Smooth muscle cell (in vitro differentiated cells): ENCODE results near the gene RHOG. TPM values are rescaled to one million over a fixed set of nuclear protein-coding genes. Genes with fewer than 3 reads are reported as not detected.
"Not testable (repeated sequence)": the region's sequence is repeated elsewhere in the genome, so short reads cannot be mapped to it uniquely, and the experiment has no call there.

Experiments used
- DNase-seq: peaks from one replicate; lab custom pipeline; 2025; ENCODE audit not compliant: unreplicated experiment; lab: John Stamatoyannopoulos, UW
- H2AFZ ChIP-seq: fragments of 200-600 bp; sonication (generic); 2 replicates; pipeline ENCODE4 v1.6.0; 2016; ENCODE audit warnings: antibody characterized with exemption, low read depth, mild to moderate bottlenecking
- H3F3A ChIP-seq: fragments of 200-600 bp; sonication (generic); 2 replicates; pipeline ENCODE4 v1.6.0; 2017; ENCODE audit warnings: antibody characterized with exemption, low read depth
- H3K27ac ChIP-seq: fragments of 200-600 bp; sonication (generic); 2 replicates; pipeline ENCODE4 v1.5.1; 2016; ENCODE audit warnings: low read depth, mild to moderate bottlenecking
- H3K27me3 ChIP-seq: fragments of 200-600 bp; sonication (generic); 2 replicates; pipeline ENCODE4 v1.6.1; 2016; ENCODE audit warnings: low read depth, mild to moderate bottlenecking
- H3K36me3 ChIP-seq: fragments of 200-600 bp; sonication (generic); 2 replicates; pipeline ENCODE4 v1.5.1; 2016; ENCODE audit warnings: low read depth
- H3K4me1 ChIP-seq: fragments of 200-600 bp; sonication (generic); 2 replicates; pipeline ENCODE4 v1.5.1; 2016; ENCODE audit warnings: low read depth
- H3K4me2 ChIP-seq: fragments of 200-600 bp; sonication (generic); 2 replicates; pipeline ENCODE4 v1.6.0; 2016; ENCODE audit warnings: mild to moderate bottlenecking
- H3K4me3 ChIP-seq: fragments of 200-600 bp; sonication (generic); 2 replicates; pipeline ENCODE4 v1.5.1; 2016; ENCODE audit warnings: mild to moderate bottlenecking
- H3K79me2 ChIP-seq: fragments of 200-600 bp; sonication (generic); 2 replicates; pipeline ENCODE4 v1.6.0; 2016; ENCODE audit warnings: low read depth, mild to moderate bottlenecking
- H3K9ac ChIP-seq: fragments of 200-600 bp; sonication (generic); 2 replicates; pipeline ENCODE4 v1.6.0; 2016; ENCODE audit warnings: low read depth
- H3K9me3 ChIP-seq: fragments of 200-600 bp; sonication (generic); replicated peaks from 2 replicates; pipeline ENCODE4 v1.5.1; 2016; ENCODE audit warnings: low read depth
- H4K20me1 ChIP-seq: fragments of 200-600 bp; sonication (generic); 2 replicates; pipeline ENCODE4 v1.6.0; 2016; ENCODE audit warnings: low read depth
- whole genome bisulfite sequencing: methylation state at CpG from one replicate; pipeline ENCODE4 v1.1.7; 2016; ENCODE audit warnings: low lambda C conversion rate; 5-methylcytosine and 5-hydroxymethylcytosine counted together
- polyA plus RNA-seq: library from polyadenylated mRNA; unstranded; fragments of >200 nt; fragmentation: Nextera tagmentation; extraction: Ambion mirVana; gene quantifications from 2 replicates; pipeline ENCODE4 v1.2.1, GENCODE V29; 2016
- total RNA-seq: library from RNA; depleted of rRNA; stranded (reverse); fragments of >200 nt; gene quantifications from 2 replicates; pipeline ENCODE4 v1.2.3, GENCODE V29; 2014
- TF ChIP-seq, protein P1 (sequence below): fragments of 200-600 bp; sonication (generic); IDR thresholded peaks from 2 replicates; pipeline ENCODE4 v1.5.1; 2017; ENCODE audit warnings: borderline replicate concordance, mild to moderate bottlenecking, antibody characterized with exemption; ENCODE audit not compliant: insufficient read depth, poor library complexity, severe bottlenecking

The RHOG gene
- total and polyA plus RNA-seq, 2 experiments from 2014 or later = 20.2 to 32.7 TPM

DNA sequence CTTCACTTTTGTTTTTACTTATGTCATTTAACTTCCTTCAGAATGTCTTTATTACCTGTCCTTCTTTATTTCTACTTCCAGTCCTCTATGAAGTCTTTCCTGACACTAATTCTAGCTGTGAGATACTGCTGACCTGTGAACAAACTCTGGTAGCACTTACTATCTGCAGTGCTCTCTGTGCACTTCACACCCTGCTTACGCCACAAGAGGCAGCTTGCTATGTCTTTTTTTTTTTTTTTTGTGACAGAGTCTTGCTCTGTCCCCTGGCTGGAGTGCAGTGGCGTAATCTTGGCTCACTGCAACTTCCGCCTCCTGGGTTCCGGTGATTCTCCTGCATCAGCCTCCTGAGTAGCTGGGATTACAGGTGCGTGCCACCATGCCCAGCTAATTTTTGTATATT, 25.4 kb upstream of the RHOG start:
- H3K36me3 ChIP-seq = no peaks in the 10 kb centered on the region
- no peak for DNase-seq
- peak overlapping the region; percentile 49 for H3K27ac ChIP-seq
- H2AFZ ChIP-seq = no peak overlapping the region
- 83% methylated on average over 5 of the region's 5 CpGs for WGBS
- peaks cover 13% of the 10 kb centered on the region for H3K4me1 ChIP-seq
- peaks cover 74% of the 10 kb centered on the region for H3K79me2 ChIP-seq
- no peak overlapping the region for H3K4me3 ChIP-seq
- no peaks in the 10 kb centered on the region for H3K27me3 ChIP-seq
- H4K20me1 ChIP-seq = peaks cover 40% of the 10 kb centered on the region
- H3K9me3 ChIP-seq = no peaks in the 10 kb centered on the region
- H3K4me2 ChIP-seq = peak overlapping the region; percentile 46
- H3F3A ChIP-seq = peaks cover 3% of the 10 kb centered on the region
- H3K9ac ChIP-seq = peak overlapping the region; percentile 34
- TF ChIP-seq, protein P1, sequence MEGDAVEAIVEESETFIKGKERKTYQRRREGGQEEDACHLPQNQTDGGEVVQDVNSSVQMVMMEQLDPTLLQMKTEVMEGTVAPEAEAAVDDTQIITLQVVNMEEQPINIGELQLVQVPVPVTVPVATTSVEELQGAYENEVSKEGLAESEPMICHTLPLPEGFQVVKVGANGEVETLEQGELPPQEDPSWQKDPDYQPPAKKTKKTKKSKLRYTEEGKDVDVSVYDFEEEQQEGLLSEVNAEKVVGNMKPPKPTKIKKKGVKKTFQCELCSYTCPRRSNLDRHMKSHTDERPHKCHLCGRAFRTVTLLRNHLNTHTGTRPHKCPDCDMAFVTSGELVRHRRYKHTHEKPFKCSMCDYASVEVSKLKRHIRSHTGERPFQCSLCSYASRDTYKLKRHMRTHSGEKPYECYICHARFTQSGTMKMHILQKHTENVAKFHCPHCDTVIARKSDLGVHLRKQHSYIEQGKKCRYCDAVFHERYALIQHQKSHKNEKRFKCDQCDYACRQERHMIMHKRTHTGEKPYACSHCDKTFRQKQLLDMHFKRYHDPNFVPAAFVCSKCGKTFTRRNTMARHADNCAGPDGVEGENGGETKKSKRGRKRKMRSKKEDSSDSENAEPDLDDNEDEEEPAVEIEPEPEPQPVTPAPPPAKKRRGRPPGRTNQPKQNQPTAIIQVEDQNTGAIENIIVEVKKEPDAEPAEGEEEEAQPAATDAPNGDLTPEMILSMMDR = no peak

DNA sequence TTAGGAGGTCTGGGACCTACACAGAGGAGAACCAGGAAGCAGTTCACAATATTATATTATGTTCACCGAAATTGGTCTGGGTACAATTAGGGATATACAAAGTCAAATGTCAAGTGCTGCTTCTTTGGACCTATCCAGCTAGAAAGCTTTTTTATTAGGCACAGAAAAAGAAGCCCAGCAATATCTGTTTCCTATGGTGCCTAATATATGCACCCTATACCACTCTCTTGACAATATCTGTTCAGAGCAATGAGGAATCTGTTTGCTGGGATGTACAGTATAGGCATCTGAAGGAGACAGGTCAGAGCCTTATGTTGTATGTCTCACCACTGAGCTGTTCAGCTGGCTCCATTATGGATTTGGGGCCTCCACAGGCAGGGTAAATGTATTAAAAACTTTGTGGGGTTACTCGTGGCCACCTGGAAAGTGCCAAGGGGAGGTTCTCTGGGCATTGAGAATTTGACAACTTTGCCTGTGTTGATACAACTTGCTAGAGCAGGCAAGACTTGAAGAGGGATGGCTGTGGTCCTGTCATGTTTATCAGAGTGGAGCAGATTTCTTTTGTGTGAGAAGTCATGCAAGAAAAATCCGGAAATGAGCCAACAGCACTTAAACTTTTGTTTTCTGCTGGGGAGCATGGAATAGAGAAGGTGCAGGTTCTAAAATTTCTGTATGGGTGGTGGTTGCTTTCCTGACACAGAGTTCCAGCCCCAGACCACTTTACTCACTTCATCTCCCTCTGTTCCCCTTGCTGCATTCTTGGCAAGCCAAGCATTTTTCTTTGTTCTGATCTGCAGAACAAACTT, 24.8 kb upstream of the RHOG start:
- Histone ChIP-seq H3K4me3 (no peak overlapping the region), H3K9me3 (no peaks in the 10 kb centered on the region), H3K9ac (peak overlapping the region; percentile 34), H4K20me1 (peaks cover 41% of the 10 kb centered on the region), H3K4me1 (peaks cover 13% of the 10 kb centered on the region), H2AFZ (no peak overlapping the region), H3K79me2 (peaks cover 74% of the 10 kb centered on the region), H3K27ac (peak overlapping the region; percentile 49), H3K27me3 (no peaks in the 10 kb centered on the region), H3K4me2 (peak overlapping the region; percentile 46), H3K36me3 (no peaks in the 10 kb centered on the region), H3F3A (peaks cover 3% of the 10 kb centered on the region)
- no peak for DNase-seq
- WGBS = 64% methylated on average over 3 of the region's 3 CpGs
- TF ChIP-seq, protein P1 = no peak

DNA sequence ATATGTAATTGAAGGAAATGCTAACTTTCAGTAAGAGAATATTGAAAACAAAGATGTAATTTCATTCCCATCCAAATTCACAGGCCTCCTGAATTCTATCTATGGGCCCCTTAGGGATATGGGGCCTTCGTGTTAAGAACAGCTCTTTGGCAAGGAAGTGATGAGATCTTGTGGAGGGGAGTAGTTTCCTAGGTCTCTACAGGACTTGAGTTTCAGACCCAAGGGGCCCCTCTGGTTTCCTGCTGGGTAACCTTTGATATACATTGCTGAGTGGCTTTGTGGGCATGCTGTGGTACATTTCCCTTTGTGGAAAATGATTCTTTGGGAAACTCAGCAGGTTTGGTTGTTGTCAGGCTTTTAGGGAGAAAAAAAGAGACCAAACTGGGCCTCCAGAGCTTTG, 20.9 kb upstream of the RHOG start:
- Histone ChIP-seq H3K79me2 (peaks cover 87% of the 10 kb centered on the region), H3K9me3 (no peaks in the 10 kb centered on the region), H4K20me1 (peaks cover 60% of the 10 kb centered on the region), H2AFZ (no peak overlapping the region), H3K4me3 (no peak overlapping the region), H3K4me2 (peak overlapping the region; percentile 17), H3K36me3 (no peaks in the 10 kb centered on the region), H3F3A (no peaks in the 10 kb centered on the region), H3K27me3 (no peaks in the 10 kb centered on the region), H3K27ac (no peak overlapping the region), H3K4me1 (peaks cover 15% of the 10 kb centered on the region), H3K9ac (no peak overlapping the region)
- no peak for DNase-seq
- TF ChIP-seq, protein P1 = no peak
- 45% methylated on average over 1 of the region's 1 CpG for WGBS

DNA sequence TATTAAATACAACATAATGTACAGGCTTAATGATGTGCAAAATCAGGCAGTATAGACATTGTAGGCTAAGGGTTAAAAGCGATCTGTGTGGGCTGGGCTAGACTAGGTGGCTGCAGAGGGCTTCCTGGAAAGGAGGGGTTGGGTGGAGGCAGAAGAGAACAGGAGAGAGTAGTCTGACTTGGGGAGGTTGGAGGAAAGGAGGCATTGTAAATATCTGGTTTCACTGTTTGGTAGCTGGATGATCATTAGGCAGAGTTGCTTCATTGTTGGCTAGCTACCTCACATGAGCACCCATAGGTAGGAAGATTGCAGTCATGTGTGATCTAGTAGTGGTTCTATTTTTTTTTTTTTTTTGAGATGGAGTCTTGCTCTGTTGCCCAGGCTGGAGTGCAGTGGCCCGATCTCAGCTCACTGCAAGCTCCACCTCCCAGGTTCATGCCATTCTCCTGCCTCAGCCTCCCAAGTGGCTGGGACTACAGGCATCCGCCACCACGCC, 20.2 kb upstream of the RHOG start:
- not testable (repeated sequence) for H3F3A ChIP-seq, DNase-seq, H3K36me3 ChIP-seq, H3K27me3 ChIP-seq, H3K4me2 ChIP-seq, H2AFZ ChIP-seq, H3K9me3 ChIP-seq, H3K9ac ChIP-seq, H3K4me3 ChIP-seq, H3K27ac ChIP-seq
- Histone ChIP-seq H4K20me1 (peaks cover 60% of the 10 kb centered on the region), H3K4me1 (peaks cover 12% of the 10 kb centered on the region), H3K79me2 (peaks cover 93% of the 10 kb centered on the region)
- 92% methylated on average over 4 of the region's 4 CpGs for WGBS
